GM21515 (cell line): ENCODE results near the gene RBM47.
"Not testable (repeated sequence)": the region's sequence is repeated elsewhere in the genome, so short reads cannot be mapped to it uniquely, and the experiment has no call there.

Experiments
- ATAC-seq: cut with Tn5 transposase; IDR thresholded peaks from one replicate; pipeline ENCODE4 v1.9.1; 2021; ENCODE audit not compliant: unreplicated experiment

The RBM47 gene

DNA sequence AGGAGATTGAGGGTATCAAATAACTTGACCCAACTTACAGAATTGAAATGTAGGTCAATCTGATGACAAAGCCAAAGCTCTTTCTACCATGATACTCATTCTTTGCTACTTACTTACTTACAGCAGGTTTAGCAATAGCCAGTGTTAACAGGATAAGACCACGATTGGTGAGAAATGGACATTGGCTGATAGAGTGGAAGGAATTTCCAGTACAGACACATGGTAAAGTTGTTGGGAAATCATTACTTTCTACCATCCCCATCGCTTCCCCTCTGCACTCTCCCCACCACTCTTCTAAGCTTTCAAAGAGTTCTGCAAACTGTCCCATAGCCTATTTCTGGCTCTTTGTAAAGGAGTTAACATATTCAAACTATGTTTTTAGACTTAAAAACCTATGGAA, 174.8 kb downstream of the RBM47 start:
- ATAC-seq, result no peak

- no peak for ATAC-seq
These were observed 175.8 kb downstream of the RBM47 start for GRCh38 chr4:40453912-40454311.

DNA sequence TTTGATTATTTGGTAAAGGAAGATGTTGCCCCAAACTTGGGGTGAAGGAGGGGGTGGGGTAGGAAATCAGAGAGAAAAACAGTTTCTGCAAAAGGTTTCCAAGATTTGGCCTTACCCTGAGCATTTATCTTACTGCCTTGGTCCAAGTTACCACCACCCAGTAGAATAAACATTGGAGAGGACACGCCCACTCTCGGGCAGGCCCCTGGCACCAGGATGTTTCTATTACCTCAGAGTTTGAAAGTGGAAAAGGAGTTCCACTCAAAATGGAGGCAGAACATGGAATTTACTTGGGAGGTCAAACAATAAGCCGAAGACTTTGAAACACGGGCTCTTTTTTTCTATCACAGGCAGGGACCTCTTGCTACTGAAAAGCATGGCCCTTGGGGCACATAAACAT, 180.8 kb downstream of the RBM47 start:
- ATAC-seq, result no peak

DNA sequence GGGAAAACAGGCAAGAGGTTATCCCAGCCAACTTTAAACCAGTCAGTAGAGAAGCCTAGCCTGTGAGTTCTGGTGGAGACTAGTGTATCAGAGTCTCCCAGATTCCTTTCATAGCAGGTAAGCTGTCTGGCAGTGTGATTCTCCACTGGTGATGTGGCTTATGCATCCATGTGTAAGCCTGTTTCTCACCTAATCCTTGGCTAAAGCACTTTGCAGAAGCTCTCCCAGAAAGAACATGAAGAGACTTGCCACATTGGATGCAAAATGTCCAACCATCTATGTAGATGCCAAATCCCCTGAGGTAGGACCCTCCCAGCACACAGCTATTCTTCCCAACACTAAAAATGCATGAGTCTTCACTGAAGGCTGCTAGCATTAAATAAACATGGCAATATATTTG, 182.8 kb downstream of the RBM47 start:
- ATAC-seq, result no peak

DNA sequence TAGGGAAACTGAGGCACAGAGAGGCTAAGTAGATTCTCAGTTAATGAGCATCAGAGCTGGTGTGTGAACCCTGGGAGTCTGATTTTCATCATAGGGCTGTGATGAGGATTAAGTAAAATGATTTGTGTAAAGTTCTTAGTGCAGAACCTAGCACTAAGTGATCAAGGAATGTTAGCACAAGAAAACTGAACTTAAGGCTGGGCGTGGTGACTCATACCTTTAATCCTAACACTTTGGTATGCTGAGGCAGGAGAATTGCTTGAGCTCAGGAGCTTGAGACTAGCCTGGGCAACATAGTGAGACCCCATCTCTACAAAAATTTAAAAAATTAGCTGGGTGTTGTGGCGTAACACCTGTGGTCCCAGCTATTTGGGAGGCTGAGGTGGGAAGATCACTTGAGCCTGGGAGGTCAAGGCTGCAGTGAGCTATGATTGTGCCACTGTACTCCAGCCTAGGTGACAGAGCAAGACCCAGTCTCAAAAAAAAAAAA, 183.4 kb downstream of the RBM47 start:
- not testable (repeated sequence) for ATAC-seq

DNA sequence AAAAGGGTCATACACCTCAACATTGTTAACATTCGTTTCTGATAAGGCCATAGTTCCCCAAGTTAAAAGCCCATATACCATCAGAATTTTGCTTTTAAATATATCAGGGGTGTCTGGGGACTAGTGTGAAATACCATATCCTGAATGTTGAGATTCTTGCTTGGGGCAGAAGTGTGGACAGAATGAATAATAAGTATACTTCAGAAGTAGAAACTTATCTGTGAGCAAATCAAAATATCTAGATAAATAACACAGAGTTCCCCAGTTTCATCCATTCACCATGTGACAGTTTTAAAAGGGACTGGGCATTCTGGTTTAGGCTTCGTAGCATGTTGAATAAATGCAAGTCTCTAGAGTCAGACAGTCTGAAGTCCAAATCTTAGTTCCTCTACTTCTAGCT, 184.0 kb downstream of the RBM47 start:
- no peak for ATAC-seq

- ATAC-seq, result no peak
These were observed 188.2 kb downstream of the RBM47 start for GRCh38 chr4:40441430-40441829.

- ATAC-seq, result no peak
These were observed 190.1 kb downstream of the RBM47 start for GRCh38 chr4:40439519-40439918.

DNA sequence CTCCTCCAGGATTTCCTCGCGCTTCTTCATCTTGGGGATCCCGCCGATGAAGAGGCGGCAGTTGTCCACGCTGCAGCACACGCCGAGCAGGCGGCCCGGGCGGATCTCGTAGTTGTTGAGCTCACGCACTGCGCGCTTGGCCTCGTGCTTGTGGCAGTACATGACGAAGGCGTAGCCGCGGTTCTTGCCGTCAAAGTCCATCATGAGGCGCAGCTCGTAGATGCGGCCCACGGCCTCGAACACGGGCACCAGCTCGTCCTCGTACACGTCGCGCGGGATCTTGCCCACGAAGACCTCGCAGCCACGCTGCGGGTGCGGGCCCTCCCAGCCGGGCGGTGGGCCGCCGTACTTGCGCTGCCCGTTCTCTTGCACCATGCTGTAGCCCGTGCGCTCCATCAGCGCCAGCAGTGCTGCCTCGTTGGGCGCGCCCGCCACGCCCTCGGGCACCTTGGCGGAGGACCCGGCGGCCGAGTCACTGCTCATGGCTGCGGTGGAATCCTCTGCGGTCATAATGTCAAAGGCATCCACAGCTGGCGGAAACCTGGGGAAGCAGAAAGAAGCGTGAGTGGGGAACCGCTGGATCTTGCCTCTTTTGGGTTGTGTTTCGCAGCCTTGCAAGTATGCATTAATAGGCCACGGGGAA, 191.2 kb downstream of the RBM47 start:
- ATAC-seq, result no peak

GRCh38 chr4:40437741-40438383, 191.8 kb downstream of the RBM47 start:
- ATAC-seq, result no peak

DNA sequence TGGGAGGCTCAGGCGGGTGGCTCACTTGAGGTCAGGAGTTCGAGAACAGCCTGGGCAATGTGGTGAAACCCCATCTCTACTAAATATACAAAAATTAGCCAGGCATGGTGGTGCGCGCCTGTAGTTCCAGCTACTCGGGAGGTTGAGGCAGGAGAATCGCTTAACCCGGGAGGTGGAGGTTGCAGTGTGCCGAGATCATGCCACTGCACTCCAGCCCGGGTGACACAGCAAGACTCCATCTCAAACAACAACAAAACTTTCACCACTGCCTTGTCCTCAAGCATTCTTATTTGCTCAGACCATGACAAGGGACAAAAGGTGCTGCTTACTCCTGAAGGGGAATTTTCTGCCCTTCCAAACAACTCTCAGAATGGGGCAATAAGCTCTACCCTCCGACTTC, 194.4 kb downstream of the RBM47 start:
- not testable (repeated sequence) for ATAC-seq

DNA sequence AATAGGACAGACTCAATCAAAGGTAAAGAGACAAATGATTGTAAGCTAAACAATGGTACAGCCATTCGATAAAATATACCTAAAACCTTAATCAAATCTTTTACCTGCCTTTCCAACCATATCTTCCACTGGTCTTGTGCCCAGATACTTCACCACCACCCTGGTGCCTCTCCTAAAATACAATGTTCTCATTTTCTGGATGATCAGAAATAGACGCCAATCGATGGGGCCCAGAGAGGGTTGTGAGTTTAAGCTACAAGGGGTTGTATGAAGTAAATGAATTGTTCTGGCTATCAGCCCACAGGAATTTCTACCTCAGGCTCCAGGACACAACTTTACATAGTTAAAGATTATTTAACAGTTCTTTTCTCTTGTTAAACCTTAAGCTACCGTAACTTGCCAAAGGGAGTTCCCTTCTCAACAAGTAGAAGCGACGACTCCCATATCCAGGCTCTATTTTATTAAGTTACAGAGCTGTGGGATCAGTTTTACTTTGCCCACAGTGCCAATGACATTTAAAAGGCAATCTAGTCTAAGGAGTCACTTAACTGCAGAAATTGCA, 195.5 kb downstream of the RBM47 start:
- ATAC-seq, result no peak

- ATAC-seq, result no peak
These were observed 197.2 kb downstream of the RBM47 start for GRCh38 chr4:40432504-40432903.

DNA sequence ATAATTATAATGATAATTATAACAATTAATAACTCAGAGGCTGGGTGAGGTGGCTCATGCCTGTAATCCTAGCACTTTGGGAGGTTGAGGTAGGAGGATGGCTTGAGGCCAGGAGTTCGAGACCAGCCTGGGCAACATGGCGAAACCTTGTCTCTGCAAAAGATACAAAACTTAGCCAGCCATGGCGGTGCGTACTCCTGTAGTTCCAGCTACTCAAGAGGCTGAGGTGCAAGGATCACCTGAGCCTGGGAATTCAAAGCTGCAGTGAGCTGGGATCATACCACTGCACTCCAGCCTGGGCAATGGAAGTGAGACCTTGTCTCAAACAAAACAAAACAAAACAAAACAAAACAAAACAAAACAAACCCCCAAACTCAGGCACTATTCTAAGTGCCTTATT, 201.8 kb downstream of the RBM47 start:
- not testable (repeated sequence) for ATAC-seq

DNA sequence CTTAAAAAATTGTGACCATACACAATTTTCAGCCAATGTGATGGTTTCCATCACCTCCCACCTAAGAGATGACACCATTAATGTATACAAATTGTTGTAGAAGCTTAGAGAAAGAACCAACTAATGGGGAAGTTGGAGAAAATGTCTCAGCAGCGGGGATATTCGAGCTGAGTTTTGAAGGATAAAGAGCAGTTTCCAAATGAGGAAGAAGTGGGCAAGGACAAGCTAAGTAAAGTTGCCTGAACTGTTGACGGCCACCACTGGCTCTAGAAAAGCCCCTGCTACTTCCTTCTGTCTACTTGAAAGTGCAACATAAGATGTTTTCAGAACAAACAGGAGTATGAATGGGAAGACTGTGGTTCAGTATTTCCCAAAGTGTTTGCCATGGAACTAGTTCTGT, 202.5 kb downstream of the RBM47 start:
- no peak for ATAC-seq

- no peak for ATAC-seq
These were observed 203.7 kb downstream of the RBM47 start for GRCh38 chr4:40425799-40426574.

GRCh38 chr4:40423735-40424134, 205.9 kb downstream of the RBM47 start:
- ATAC-seq, result no peak

DNA sequence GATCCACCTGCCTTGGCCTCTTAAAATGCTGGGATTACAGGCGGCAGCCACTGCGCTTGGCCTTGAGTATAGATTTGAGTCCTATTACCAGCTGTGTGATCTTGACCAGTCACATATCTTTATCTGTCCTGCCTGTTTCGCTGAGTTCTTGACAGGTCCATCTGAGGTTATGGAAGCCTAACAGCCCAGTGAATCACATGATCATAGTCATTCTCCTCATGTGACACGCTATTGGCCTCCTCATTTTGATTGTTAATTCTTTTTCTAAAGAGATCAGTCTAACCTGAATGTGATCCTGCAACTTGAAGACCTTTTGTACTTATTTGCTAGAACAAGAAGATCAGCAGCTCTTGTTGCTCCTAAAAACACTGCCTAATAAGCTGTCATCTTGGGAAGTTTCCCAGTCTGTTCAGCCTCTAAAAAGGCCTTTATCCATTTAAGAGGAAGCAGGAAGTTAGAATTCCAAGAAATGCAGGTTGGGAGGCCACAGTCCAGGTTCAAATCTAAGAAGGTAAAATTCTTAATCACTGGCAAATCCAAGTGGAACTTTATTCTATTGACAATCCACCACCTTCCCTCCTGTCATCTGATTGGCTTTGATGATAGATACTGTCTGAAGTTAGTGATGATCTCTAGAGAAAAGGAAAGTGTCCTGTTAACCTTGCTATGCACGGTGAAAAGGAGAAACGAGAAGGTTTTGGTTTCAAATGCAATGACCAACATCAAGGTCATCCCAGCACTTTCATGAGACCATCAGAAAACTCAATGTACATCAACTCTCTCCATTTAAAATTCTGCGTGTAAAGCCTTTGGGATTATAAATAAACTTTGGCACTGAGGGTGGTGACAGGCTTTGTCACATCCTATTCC, 207.6 kb downstream of the RBM47 start:
- ATAC-seq, result no peak

- ATAC-seq, result no peak
These were observed 210.3 kb downstream of the RBM47 start for GRCh38 chr4:40419231-40419912.
